RWPE1 (cell line): ENCODE results near the gene TRABD2A.

ENCODE experiments used
- CTCF ChIA-PET: fragments of 350-600 bp; sonication (Branson Sonifier 250); formaldehyde crosslinking; extraction: SDS; loops from one replicate; lab custom pipeline; 2021; lab: Yijun Ruan, JAX
- POLR2A ChIA-PET: fragments of 400-600 bp; formaldehyde crosslinking; extraction: SDS; loops from one replicate; lab custom pipeline; 2020; ENCODE audit warnings: antibody characterized with exemption; ENCODE audit not compliant: low non-redundant PET; lab: Yijun Ruan, JAX
- DNase-seq: peaks from one replicate; pipeline ENCODE4 v3.0.0; 2012; ENCODE audit warnings: low spot score
- H3K27ac ChIP-seq: fragments of 450-650 bp; 2 replicates; pipeline ENCODE4 v1.5.1; 2017
- TF ChIP-seq, protein P1 (sequence below): fragments of 450-650 bp; conservative IDR thresholded peaks from 2 replicates; pipeline ENCODE4 v1.5.1; 2017; ENCODE audit warnings: low read depth, mild to moderate bottlenecking

The TRABD2A gene

DNA sequence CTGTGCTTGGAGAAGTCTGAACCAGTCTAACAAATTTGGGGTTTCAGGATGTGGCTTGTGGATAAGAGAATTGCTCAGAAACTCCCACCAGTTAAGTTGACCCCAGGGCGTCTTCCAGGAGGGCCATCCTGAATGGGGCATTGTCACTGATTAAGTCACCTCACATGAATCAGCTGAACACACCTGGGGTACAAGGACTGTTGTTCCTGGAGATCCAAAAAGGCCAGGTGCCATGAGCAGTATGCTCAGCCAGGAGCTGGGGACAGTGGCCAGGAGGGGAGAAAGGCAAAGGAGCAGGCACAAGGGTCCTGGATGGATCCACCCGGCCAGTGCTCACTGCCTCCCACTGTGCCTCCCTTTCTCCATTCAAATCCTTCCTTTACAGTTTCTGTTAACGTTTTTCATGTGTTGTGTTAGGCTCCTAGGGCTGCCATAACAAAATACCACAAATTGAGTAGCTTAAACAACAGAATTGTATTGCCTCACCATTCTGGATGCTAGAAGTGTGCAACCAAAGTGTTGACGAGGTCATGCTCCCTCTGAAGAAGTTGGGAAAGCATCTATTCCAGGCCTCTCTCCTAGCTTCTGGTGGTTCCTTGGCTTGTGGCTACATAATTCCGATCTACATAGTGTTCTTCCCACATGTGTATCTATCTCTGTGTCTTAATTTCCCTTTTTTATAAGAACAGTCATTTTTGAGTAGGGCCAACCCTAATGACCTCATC lies 33.4 kb downstream of the TRABD2A start:
- CTCF ChIA-PET, result no interaction called here

GRCh38 chr2:84846741-84847142 lies 34.1 kb downstream of the TRABD2A start:
- TF ChIP-seq, protein P1, sequence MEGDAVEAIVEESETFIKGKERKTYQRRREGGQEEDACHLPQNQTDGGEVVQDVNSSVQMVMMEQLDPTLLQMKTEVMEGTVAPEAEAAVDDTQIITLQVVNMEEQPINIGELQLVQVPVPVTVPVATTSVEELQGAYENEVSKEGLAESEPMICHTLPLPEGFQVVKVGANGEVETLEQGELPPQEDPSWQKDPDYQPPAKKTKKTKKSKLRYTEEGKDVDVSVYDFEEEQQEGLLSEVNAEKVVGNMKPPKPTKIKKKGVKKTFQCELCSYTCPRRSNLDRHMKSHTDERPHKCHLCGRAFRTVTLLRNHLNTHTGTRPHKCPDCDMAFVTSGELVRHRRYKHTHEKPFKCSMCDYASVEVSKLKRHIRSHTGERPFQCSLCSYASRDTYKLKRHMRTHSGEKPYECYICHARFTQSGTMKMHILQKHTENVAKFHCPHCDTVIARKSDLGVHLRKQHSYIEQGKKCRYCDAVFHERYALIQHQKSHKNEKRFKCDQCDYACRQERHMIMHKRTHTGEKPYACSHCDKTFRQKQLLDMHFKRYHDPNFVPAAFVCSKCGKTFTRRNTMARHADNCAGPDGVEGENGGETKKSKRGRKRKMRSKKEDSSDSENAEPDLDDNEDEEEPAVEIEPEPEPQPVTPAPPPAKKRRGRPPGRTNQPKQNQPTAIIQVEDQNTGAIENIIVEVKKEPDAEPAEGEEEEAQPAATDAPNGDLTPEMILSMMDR, result no peak
- ChIA-PET POLR2A (no interaction called here), CTCF (no interaction called here)
- no peak for DNase-seq
- H3K27ac ChIP-seq, result no peak overlapping the region

More for the DNA sequence above, 33.4 kb downstream of the TRABD2A start:
- H3K27ac ChIP-seq, result no peak overlapping the region
- TF ChIP-seq, protein P1, result no peak
- POLR2A ChIA-PET, result no interaction called here
- DNase-seq, result no peak

DNA sequence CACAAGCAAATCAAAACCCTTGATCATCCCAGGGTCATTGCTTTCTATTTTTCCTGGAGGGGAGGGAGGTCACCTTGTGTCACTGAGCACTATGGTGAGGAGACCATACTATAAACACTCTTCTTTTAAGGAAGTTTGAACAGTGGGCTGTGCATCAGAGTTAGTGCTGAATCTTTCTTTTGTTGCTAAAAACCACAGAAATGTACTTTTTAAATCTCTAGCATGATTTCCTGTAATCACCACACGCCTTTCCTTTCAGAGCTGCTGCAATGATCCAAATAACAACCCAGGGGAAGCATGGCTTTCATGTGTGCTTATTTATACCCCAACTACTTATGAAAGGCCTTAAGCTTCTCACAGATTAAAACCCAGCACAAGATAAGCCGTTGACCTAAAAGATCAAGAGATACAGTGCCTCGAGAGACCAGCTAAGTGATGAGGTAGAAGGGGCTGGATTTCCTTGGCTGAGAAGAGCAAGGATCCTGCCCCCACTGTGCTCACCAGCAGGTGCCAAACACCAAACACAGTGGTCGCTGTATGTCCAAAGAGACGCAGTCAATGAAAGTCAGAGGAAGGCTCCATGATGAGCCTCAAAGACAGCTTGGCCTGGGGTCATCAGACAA lies 34.7 kb downstream of the TRABD2A start:
- ChIA-PET POLR2A (no interaction called here), CTCF (interaction anchor here (0.6 kb wide), 1 partner anchor 1856 kb away, joined by 3 read pairs; no protein-coding TSS in a partner anchor)
- H3K27ac ChIP-seq, result no peak overlapping the region

GRCh38 chr2:84844141-84844540 lies 36.7 kb downstream of the TRABD2A start:
- ChIA-PET CTCF (no interaction called here), POLR2A (no interaction called here)
- H3K27ac ChIP-seq, result no peak overlapping the region
- TF ChIP-seq, protein P1, result no peak
- DNase-seq, result no peak

More for the DNA sequence above, 34.7 kb downstream of the TRABD2A start:
- TF ChIP-seq, protein P1, result no peak
- no peak for DNase-seq

DNA sequence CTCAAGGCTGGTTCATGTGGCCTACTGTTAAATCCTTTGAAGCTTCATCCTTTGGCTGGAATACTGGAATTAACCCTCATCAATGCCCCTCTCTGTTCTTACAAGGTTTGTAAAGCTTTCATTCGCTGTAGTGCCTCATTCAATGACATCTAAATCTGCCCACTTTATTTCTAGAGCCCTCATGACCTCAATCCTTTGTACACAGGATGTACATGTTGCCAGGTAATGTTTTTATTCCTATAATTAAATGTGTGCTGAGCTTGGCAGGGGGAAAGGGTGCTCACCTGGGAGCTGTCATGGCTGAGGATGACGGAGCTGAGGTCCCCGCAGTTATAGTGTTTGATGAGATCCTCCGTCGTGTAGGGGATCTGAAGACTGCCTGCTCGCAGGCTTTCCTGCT lies 39.3 kb downstream of the TRABD2A start:
- TF ChIP-seq, protein P1, result no peak
- POLR2A ChIA-PET, result no interaction called here
- CTCF ChIA-PET, result no interaction called here
- DNase-seq, result no peak
- no peak overlapping the region for H3K27ac ChIP-seq

- DNase-seq, result no peak
- ChIA-PET CTCF (no interaction called here), POLR2A (no interaction called here)
Measured at GRCh38 chr2:84840306-84840705, 40.6 kb downstream of the TRABD2A start.

More at GRCh38 chr2:84840306-84840705, 40.6 kb downstream of the TRABD2A start:
- H3K27ac ChIP-seq, result no peak overlapping the region
- TF ChIP-seq, protein P1, result no peak
